GM18867 (cell line): ENCODE results near the gene FANK1.
"Not testable (repeated sequence)": the region's sequence is repeated elsewhere in the genome, so short reads cannot be mapped to it uniquely, and the experiment has no call there.

Experiments used
- ATAC-seq: cut with Tn5 transposase; IDR thresholded peaks from one replicate; pipeline ENCODE4 v1.9.1; 2021; ENCODE audit warnings: mild to moderate bottlenecking, moderate library complexity; ENCODE audit not compliant: unreplicated experiment

The FANK1 gene

DNA sequence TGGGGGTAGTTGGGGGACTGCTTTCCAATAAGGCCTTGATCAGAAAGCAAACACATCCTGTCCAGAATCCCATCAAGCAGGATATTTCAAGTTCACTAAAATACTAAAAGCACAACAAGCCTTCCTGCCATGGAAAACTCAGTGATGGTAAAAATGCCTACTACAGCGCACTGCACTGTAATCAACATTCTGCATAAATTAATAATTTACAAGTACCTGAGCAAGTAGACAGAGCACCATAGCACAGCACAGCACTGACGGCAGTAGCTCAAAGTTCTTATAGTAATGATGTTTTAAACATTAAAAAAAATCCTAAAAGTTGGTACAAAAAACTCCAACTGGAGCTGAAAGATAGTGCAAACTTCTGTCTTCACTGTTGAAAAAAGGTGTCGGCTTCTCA, 120.5 kb downstream of the FANK1 start:
- ATAC-seq: no peak

DNA sequence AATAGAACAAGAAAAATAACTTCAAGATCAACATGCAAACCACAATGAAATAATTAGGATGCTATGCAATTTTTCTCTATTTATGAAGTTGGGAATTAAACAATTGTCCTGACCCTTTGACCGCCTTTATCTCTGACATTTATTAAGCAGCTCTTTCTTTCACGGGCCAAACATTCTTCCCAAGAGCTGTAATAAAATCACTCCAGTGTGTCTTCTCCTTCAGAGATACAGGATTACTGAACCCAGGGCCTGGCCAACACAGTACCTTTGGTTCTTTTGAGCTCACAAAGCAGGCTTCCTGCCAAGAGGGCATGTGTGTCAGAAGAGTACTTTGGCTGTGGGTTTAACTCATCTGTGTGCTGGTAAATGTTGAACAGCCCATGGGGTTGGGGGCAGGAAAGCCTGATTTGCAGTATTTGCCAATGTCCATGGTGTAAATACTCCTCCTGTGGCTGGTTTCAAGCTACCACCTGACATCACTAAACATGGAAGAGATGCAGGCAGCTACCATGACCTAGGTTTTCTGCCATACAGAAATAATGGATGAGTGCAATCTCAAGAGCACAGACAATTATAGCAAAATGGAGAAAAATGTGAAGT, 121.7 kb downstream of the FANK1 start:
- no peak for ATAC-seq

DNA sequence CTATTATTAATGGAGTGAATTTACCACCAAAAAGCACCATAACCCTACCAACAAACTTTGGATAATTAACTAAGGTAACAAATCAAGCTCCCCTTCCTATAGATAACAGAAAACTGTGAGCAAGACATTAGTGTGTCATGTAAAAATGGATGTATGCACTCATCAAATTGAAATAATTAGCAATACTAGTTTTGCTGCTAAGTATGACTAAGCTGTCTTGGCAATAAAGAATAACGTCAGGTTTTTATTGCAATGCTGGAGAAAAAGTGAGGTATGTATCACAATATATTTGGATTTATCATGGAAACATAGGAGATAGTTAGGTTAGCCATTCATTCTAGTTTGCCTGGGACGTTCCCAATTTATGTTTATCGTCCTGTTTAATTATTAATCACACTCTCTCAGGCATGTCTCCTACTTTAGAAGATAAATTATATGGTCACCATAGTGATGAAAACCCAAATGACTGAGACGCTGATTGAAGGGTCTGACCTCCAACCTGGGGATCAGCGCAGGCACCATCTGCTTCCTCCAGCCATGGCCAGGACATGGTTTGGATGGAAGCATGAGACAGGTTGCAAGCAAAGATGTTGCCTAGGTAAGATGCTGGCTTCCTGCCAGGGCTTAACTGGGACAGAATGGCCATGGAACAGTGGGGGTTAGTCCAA, 125.6 kb downstream of the FANK1 start:
- ATAC-seq: no peak

DNA sequence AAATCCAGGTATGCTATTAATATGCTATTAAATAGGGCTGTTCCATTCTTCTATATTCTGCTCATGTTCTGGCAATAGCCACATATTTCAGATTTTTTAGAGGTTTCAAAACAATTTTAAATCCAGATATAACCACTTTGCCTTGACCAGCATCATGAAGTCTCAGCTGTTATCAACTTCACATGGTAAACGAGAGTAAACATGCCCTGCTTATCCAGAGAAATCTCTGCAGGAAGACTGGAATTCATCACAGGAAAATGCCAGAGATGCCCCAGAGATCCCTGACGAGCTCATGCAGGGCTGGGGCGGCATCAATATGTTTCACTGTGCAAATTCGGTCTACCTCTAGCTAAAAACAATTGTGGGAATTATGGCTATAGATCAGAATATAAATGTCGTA, 126.5 kb downstream of the FANK1 start:
- ATAC-seq: no peak

DNA sequence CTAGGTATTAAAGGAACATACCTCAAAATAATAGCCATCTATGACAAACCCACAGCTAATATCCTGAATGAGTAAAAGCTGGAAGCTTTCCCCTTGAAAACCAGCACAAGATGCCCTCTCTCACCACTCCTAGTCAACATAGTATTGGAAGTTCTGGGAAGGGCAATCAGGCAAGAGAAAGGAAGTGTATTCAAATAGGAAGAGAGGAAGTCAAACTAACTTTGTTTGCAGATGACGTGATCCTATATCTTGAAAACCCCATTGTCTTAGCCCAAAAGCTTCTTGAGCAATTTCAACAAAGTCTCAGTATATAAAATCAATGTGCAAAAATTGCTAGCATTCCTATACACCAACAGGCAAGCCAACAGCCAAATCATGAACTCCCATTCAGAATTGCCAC, 131.3 kb downstream of the FANK1 start:
- no peak for ATAC-seq

DNA sequence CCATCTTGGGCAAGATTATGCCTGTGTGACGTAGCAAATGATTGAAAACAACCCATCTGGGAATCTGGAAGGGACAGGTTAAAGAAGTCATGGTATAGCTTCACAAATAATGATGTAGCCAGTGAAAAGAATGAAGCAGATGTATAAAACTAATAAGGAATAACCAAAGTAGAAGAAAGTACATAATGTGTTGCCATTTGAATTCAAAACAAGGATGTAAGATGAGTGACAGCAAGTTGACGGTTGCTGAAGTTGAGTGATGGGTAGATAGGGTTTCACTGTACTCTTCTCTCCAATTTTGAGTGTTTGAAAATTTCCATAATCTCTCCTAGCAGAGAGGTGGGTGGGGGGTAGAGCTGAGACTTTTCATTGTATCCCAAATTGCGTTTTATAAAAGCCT, 133.6 kb downstream of the FANK1 start:
- ATAC-seq: no peak

DNA sequence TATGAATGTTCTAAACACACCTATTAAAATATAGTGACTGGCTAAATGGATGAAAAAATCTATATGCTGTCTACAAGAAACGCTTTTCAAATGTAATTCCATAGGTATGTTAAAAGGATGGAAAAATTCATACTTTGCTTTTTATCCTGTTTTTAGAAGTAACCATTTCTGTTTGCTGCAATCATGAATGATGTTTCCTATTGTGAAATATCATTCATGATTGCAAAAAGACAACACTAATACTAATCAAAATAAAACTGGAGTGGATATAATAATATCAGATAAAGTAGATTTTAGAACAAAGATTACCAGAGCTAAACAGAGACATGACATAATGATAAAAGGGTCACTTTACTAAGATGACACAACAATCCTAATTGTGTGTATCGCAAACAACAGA, 138.2 kb downstream of the FANK1 start:
- no peak for ATAC-seq

DNA sequence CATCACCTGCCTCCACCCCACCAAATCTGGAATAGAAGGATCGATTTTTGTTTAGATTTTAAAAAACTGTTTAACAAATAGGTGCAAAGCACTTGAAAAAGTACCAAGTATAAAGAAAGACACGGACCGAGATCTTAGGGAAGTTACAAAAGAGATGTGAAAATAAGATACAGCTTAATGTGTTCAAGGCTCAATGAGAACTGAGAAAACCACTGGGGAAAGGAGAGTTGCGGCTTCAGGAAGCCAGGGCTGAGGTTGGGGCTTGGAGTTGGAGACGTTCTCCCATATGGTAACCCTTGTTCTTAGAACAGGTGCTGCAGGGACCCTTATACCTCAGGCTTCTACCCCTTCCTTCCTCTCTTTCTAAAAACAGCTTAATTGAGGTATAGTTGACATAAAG, 140.2 kb downstream of the FANK1 start:
- no peak for ATAC-seq

DNA sequence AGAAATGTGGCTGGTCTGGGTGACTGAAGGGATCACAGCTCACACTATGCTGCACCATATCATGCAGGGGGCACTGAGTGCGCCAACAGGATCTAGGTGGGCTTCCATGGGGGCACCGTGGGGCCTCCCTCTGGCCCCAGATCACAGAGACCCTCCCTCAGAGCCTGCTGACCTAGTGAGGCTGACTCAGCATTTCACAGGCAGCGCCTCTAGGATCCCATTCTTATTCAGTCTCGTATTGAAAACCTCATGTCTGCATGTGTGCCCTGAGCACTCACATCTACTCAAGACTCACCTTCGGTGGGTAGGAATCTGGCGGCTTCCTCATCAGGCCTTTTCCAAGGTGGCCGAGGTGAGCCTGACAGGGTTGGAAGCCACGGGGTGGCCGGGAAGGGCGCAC, 141.6 kb downstream of the FANK1 start:
- no peak for ATAC-seq

DNA sequence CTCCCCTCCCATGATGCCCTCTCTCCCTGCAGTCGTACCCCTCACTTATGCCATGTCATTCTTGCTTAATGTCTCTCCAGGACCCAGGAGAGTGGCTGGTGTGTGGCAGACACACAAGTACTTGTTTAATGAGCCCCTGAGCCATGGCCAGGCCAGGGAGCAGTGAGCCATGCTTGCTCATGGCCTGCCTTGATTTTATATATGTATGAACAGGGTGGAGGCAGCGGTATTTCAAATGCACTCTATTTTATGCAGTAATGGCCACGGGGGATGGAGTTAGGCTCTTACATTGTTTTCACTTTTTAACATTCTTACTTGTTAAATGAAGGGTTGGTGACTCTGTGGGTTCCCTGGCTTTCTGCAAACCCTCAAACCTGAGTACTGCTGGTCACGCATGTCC, 144.8 kb downstream of the FANK1 start:
- ATAC-seq: no peak

DNA sequence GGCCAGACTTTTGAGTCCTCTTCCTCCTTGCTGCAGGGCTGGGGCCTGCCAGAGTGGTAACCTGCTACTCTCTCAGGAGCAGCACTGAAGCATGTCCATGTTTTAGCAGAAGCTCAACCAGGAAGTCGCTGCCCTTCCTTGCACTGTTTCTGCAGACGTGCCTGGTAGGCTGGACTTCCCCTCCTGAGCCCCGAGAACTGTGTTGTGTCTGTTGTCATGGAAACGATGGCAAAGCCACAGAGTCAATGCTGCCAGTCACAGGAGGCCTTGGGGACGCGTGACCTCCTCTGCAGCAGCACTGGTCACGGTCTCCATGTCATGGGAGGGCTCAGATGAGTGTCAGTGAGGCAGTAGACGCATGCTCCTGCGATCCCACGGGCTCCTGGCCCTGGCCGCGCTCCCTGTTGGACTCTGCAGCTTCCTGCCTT, 145.5 kb downstream of the FANK1 start:
- ATAC-seq: peak; percentile 100

DNA sequence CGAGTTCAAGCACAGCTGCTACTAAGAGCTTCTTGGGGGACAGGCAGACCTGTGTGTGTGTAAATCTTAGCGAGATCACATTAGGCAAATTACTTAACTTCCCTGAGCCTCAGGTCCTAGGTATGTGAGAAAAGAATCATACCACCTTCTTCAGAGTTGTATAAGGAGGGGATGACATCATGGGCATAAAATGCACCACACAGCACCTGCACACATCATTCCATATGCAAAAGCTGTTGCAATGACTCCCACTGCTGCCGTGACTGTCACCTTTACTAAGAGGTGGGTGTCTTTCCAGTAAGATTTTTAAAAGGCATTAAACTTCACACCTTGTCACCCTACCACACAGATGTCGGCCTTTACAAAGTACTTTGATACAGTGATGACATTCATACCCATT, 146.0 kb downstream of the FANK1 start:
- ATAC-seq: no peak

DNA sequence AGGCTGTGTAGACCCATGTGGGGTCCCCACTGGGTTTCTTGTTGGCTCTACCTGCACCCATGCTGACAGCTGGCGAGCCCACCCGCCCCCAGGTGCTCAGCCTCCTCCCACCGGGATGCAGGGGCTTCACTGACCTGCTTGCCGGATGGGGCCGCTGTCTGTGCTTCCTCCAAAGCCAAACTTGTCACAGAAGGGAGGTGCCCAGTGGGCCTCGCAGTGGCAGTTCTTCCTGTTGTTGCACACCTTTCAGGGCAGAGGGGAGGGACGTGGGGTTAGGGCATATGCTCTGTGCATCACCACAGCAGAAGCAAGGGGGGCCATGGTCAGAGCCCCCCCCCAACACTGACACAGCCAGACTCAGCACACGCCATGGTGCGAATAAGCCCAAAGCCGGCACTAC, 146.5 kb downstream of the FANK1 start:
- no peak for ATAC-seq

DNA sequence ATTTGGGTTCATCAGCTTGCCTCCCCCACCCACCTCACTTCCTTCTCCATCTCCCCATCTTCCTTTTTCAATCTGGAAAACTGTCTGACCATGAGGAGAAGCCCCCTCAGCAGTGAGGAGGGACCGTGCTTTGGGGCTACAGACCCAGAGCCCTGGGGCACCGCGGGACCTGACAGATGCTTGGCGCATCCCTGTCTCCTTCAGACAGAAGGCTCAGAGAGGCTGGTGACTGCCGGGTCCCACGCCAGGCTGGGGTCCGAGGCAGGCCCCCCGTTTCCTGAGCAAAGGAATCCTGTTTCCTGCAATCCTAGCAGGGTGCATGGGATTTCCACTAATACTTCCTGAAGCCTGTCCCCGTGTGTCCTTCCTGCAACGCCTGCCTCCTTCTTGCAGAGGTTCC, 147.0 kb downstream of the FANK1 start:
- no peak for ATAC-seq

DNA sequence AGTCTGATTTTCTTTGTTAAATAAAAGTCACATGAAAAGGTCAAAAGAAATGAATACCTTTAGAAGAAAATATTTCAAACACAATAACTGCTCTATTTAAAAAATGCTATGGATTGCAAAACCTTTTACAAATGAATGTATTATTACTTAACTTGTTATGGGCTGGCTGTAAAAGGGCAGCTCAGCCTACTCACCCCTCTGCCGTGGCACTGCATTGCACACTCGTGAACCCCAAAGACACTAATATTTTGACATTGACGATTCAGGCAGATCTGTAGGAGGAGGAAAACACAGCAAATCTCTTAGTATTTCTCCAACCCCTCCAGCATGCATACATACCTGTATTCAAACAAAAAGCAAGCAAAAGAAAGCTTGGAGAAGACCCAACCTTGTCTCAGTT, 149.5 kb downstream of the FANK1 start:
- ATAC-seq: no peak

DNA sequence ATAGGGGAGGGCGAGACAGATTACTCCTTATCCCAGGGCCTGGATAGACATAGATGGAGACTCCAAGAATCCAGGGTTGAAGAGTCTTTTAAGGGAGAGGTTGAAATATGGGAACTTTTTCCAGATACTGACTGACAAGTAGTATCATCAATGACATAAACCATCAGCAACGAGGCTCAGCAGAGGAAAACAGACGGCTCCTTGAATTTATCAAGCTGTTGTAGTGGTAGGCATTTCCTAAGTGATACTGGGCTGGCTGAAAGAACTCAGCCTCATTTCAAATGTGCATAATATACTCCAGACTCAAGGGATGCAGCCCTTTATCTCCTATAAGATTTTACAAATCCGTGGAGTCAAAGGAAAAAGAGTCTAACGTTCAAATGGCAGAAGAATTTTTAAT, 150.5 kb downstream of the FANK1 start:
- no peak for ATAC-seq

DNA sequence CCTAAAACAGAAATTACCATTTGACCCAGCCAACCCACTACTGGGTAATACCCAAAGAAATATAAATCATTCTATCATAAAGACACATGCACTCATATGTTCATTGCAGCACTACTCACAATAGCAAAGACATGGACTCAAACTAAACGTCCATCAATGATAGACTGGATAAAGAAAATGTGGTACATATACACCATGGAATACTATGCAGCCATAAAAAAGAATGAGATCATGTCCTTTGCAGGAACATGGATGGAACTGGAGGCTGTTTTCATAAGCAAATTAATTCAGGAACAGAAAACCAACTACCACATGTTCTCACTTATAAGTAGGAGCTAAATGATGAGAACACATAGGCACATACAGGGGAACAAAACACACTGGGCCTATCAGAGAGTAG, 151.4 kb downstream of the FANK1 start:
- not testable (repeated sequence) for ATAC-seq

DNA sequence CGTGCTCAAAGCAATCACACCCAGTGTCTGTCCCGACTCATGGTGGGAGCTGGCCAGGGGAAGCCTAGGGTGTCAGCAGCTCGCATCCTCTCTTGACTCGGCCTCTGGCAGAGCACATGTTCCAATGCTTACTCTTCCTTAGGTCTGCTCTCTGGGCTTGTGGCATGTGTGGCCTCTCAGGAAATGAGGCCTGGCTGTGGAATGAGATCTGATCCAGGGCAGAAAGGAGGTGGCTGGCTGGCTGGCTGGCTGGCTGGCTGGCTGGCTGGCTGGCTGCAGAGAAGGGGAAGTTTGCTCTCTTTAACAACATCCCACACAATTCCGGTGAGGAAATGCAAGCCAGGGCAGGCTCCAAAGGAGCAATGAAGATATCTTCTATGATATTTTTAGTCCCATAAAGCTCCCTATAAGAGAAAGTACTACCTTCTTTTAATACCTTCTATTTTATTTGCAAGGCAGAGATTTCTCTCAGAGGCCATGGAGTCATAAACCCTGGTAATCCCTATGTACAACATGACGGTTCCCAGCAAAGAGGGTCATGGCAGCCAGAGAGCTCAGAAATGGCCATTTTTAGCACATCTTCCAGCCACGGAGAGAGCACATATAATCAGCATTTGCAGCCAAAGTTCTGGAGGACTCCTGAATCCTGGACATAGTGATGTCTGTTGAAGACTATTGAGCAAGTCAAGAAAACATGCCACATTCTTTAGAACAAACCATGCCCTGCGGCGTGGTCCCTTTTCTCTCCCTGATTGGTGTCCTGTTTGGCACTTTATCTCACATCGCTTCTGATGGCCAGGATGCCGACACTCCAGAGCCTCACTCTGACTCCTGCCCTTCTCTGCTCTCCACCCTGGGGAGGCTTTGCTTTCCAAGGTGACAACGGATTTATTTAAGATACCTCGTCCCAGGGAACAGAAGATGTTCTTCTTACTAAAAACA, 153.7 kb downstream of the FANK1 start:
- ATAC-seq: no peak

DNA sequence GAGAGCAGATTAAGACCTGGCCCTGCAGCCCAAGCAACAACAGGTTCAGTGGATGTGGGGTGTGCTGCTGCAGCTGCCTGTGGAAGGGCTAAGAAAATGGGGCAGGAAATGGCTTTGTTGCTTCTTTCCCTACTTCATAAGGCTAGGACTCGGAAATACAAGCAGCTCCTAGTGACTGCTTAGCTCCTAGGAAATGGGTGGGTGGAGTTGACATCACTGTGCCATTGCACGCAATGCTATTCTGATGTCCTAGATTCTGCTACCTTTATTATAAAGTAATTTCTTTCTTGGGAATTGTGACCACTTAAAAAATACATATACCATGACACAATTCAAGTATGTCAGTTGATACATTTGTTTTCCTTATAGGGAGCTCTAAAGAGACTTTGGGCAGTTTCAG, 155.8 kb downstream of the FANK1 start:
- no peak for ATAC-seq

DNA sequence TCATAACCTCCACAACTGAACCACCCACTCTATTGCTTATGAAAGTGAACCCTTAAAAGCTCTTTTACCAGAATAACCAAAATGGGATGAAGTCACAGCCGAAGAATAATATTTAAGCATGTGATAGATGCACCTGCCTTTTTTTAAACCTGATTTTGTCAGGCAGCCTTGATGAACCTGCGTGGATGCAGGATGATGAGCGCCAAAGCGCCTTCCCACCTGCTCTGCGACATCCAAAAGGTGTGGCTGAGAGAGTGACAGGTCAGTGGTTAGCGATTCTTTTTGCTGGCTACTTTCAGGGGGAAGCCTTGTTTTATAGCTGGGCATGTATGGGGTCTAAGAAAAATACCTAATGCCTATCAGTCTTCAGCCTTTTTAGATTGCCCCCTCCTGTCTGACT, 157.8 kb downstream of the FANK1 start:
- ATAC-seq: no peak

DNA sequence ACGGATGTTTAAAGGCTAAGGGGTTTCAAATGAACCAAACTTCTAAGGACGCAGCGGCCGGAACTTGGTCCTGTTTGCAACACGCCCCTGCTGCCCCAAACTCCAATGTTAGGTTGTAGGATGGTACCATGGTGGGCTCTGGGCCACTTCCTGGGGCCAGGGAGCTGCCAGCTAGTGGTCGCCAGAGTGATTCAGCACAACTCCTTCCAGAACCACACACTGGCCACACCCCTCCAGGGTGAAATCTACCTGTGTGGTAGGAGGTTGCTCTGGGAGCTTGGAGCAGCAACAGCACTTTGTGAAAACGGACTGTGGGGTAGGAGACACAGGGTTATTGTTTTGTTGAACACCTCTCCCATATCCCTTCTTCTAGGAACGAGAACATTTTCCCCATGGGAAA, 161.1 kb downstream of the FANK1 start:
- ATAC-seq: no peak

DNA sequence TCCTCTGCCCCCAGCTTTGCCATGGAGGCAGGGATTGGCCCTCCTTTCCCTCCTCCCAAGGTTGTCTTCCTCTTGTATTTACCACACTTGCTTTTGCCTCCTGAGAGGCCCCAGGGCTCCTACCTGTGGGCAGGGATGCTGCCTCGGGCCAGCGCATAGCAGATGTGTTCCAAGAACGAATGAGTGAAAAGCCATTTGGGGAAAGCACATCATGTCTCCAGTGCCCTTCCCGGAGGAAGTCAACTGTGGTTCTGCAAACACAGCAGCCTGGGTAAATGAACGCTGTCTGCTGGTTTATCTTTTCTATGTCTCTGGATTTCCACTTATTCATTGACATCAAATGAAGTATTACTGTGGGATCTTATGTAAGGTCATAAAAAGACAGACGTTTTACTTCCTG, 161.7 kb downstream of the FANK1 start:
- ATAC-seq: no peak
